NCI-H460 (cell line): ENCODE data around the gene ZNF423. TPM values are rescaled to one million over a fixed set of nuclear protein-coding genes. Genes with fewer than 3 reads are reported as not detected.
"Not testable (repeated sequence)": the region's sequence is repeated elsewhere in the genome, so short reads cannot be mapped to it uniquely, and the experiment has no call there.

ENCODE experiments used
- DNase-seq: peaks from one replicate; pipeline ENCODE4 v3.0.0-alpha.2; 2016; ENCODE audit warnings: low read depth; ENCODE audit errors: extremely low read depth
- total RNA-seq: library from RNA; depleted of rRNA; stranded (reverse); fragments of >200 nt; shearing (Covaris generic); gene quantifications from 2 replicates; pipeline ENCODE4 v1.2.3, GENCODE V29; 2014

The ZNF423 gene
- total RNA-seq, 1 experiment from 2014 or later, result not detected

GRCh38 chr16:49576173-49576494 lies 279.8 kb downstream of the ZNF423 start:
- DNase-seq, result no peak

GRCh38 chr16:49575346-49576172 lies 280.4 kb downstream of the ZNF423 start:
- DNase-seq, result no peak

GRCh38 chr16:49574826-49575225 lies 281.1 kb downstream of the ZNF423 start:
- DNase-seq, result no peak

- DNase-seq, result no peak
These were observed 288.0 kb downstream of the ZNF423 start for GRCh38 chr16:49567950-49568349.

GRCh38 chr16:49566432-49566831 lies 289.5 kb downstream of the ZNF423 start:
- DNase-seq, result no peak

- no peak for DNase-seq
These were observed 291.2 kb downstream of the ZNF423 start for GRCh38 chr16:49564496-49565229.

- DNase-seq, result no peak
These were observed 292.2 kb downstream of the ZNF423 start for GRCh38 chr16:49563666-49564065.

- DNase-seq, result not testable (repeated sequence)
These were observed 293.0 kb downstream of the ZNF423 start for GRCh38 chr16:49562894-49563293.

GRCh38 chr16:49562228-49562627 lies 293.7 kb downstream of the ZNF423 start:
- no peak for DNase-seq

- no peak for DNase-seq
These were observed 295.7 kb downstream of the ZNF423 start for GRCh38 chr16:49560004-49560830.

- no peak for DNase-seq
These were observed 296.7 kb downstream of the ZNF423 start for GRCh38 chr16:49559242-49559641.

- no peak for DNase-seq
These were observed 297.5 kb downstream of the ZNF423 start for GRCh38 chr16:49558451-49558850.

GRCh38 chr16:49556606-49557446 lies 299.1 kb downstream of the ZNF423 start:
- no peak for DNase-seq

- DNase-seq, result no peak
These were observed 299.7 kb downstream of the ZNF423 start for GRCh38 chr16:49556249-49556605.

GRCh38 chr16:49554681-49555080 lies 301.2 kb downstream of the ZNF423 start:
- no peak for DNase-seq

GRCh38 chr16:49552313-49552928 lies 303.5 kb downstream of the ZNF423 start:
- DNase-seq, result no peak

- DNase-seq, result no peak
These were observed 305.2 kb downstream of the ZNF423 start for GRCh38 chr16:49550666-49551065.

GRCh38 chr16:49550140-49550539 lies 305.8 kb downstream of the ZNF423 start:
- no peak for DNase-seq

GRCh38 chr16:49548325-49548970 lies 307.5 kb downstream of the ZNF423 start:
- no peak for DNase-seq
